Measurements from ENCODE around the gene CPLX3.

The CPLX3 gene

GRCh38 chr15:74844319-74845207 lies 18.1 kb downstream of the CPLX3 start:
- no peak for DNase-seq (ENCODE audit: low read depth in 3 of 3)

GRCh38 chr15:74845208-74845568 lies 18.8 kb downstream of the CPLX3 start:
- peak in 2 of 3 experiments; percentile 32 to 57 for DNase-seq (ENCODE audit: low read depth in 3 of 3)

DNA sequence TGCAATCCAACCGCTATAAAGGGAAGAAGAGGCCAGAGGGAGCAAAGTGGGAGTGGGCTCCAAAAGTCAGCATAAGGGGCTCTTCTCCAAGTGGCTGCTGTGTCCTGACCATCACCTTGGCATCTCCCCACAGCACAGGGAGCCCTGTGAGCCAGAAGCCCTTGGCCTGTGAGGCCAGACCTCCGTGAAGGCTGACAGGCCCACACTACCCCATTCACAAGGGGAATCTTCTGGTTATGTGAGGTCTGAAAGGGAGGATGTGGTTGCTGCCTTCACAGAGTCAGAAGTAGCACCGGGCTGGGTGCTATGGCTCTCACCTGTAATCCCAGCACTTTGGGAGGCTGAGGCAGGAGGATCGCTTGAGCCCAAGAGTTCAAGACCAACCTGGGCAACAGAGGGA lies 19.2 kb downstream of the CPLX3 start:
- no peak for DNase-seq (ENCODE audit: low read depth in 3 of 3)

- DNase-seq (ENCODE audit: low read depth in 3 of 3): no peak
Measured at GRCh38 chr15:74847432-74847831, 21.0 kb downstream of the CPLX3 start.

DNA sequence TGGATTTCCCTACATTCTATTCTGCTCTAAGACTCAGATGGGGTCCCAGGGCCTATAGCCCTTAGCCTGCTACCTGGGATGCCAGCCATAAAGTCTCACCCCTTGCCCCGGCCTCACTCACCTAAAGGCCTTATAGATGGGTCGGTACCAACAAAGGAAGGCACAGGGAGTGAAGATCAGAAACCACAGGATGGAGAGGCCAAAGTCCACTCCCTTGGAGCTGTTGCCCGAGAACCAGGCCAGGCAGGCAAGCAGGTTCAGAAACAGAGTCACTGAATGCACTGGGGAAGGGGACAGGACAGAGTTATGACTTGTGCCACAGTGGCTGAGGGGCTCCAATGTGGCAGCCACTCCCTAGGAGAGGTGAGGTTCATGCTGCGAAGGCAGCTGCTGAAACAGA lies 24.0 kb downstream of the CPLX3 start:
- no peak for DNase-seq (ENCODE audit: low read depth in 3 of 3)

DNA sequence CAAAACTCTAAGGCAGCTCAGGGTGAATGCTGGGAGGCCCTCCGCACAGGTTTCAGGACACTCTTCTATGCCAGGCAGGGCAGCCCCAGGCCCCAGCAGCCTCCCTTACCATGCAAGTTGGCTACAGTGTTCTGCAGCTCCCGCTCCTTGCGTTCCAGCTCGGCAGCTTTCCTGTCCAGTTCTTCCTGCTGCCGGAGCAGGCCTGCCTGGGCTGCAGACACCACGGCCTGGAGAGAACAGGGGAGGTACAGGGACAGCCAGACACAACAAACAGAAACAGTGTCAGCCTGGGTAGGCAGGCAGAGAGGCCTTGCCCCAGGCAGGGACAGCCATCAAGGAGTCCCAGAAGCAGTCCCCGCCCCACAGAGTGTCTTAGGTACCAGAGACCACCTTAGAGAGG lies 25.5 kb downstream of the CPLX3 start:
- DNase-seq (ENCODE audit: low read depth in 3 of 3): no peak

DNA sequence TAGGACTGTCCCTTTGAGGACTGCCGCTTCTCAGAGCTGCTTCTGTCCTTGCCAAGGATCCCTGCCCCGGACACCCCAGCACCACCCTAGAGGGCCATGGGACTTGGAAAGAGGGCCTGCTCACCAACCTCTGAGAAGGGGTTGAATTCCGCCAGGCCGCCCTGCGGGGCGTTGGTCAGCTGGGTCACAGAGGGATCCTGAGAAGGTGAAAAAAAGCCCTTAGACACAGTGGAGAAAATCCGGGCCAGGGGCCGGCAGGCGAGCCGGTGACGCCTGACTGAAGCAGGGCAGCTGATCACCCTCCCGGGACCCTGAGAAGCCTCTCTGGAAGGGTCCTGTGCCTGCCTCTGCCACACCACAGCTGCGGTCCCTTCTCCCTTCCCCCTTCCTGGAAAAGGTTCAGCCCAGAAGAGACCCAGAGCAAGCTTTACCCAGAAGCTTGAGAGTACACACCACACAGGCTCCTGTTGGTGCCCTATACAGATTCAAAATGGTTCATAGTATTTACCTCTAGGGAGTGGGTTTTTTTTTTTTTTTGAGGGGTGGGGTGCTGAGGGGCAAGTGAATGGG lies 28.1 kb downstream of the CPLX3 start:
- DNase-seq (ENCODE audit: low read depth in 3 of 3): no peak

- DNase-seq (ENCODE audit: low read depth in 3 of 3): no peak
Measured at GRCh38 chr15:74855857-74856256, 29.4 kb downstream of the CPLX3 start.

- DNase-seq (ENCODE audit: low read depth in 3 of 3): no peak
Measured at GRCh38 chr15:74856537-74856936, 30.1 kb downstream of the CPLX3 start.

DNA sequence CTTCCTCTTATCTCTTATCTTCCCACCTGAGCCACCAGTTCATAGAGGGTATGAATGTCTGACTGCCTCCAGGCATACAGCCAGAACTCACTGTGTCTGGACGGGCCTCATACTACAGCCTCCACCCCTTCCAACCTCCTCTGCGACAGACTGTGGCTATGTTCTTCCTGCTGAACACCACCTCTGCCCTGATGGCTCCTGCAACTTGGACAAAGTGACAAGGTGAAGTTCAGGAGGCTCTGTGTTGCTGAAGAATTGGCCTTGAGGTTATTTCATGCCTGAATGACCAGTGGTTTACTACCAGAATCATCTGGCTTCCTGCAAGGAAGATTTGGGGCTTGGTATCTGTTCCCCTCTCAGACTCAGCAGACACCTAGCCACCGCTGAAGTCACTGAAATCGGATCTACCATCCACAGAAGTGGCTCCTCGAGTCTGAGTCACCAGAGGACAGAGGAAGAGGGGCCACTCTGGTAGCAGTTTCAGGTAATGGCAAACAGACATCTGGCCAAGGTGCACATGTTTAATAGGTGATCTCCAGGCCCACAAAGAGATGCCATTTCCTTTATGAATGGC lies 30.7 kb downstream of the CPLX3 start:
- DNase-seq (ENCODE audit: low read depth in 3 of 3): no peak

- no peak for DNase-seq (ENCODE audit: low read depth in 3 of 3)
Measured at GRCh38 chr15:74857671-74858368, 31.4 kb downstream of the CPLX3 start.

GRCh38 chr15:74858369-74858740 lies 31.9 kb downstream of the CPLX3 start:
- DNase-seq (ENCODE audit: low read depth in 3 of 3): no peak

DNA sequence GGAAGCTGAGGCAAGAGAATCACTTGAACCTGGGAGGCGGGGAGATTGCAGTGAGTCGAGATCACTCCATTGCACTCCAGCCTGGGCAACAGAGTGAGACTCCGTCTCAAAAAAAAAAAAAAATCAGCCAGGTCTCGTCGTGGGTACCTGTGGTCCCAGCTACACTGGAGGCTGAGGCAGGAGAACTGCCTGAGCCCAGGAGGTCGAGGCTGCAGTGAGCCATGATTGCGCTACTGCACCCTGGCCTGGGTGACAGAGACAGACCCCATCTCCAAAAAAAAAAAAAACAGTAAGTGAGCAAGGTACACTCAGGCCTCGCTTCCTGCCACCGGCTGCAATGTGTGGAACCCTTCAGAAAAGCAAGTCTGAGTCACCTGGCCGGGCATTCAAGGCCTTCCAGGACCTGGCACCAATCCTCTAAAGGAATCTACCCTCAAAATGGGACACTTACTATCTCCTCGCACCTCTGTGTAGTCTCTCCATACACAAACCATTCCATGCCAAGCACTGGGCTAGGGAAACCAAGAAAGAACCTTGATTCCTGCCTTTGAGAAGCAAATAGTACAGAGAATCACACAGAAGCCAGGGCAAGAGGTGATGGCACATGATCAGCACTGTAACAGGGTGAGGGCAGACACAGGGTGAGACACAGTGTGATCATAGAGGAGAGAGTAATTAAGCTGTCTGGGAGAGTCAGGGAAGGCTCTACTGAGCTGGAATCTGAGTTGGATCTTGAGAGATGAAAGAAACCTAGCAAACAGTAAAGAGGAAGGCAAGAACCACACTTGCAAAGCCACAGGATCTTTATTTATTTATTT lies 37.0 kb downstream of the CPLX3 start:
- DNase-seq (ENCODE audit: low read depth in 3 of 3): no peak

DNA sequence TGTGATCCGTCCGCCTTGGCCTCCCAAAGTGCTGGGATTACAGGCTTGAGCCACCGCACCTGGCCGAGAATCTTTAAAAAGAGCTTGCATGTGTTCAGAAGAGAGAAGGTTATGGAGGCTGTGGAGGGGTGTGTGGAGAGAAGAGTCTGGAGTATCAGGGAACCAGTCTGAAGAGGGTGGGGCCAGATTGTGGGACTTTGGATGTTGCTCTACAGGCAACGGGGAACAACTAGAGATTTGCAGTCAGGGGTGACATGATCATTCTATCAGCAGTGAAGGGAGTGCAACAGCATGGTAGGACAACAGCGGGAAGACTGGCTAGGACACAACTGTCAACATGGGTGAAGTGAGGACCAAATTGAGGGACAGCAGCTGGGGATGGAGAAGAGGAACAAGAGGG lies 37.9 kb downstream of the CPLX3 start:
- no peak for DNase-seq (ENCODE audit: low read depth in 3 of 3)

- DNase-seq (ENCODE audit: low read depth in 3 of 3): no peak
Measured at GRCh38 chr15:74865316-74865715, 38.9 kb downstream of the CPLX3 start.

DNA sequence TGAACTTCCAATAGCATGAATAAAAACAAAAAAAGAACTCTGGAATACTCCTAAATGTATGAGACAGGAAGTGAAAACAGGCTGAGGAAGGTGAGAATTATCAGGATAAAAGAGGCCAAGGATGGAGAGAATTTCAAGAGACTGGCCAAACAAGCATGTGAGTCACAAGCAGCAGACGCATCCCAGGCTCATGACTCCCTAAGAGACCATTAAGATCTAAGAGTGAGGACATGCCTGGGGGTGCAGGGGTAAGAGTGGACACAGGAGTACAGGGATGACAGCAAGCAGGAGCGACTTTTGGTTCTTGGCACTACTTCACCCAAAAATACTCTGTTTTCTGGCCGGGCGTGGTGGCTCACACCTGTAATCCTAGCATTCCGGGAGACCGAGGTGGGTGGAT lies 39.7 kb downstream of the CPLX3 start:
- no peak for DNase-seq (ENCODE audit: low read depth in 3 of 3)

DNA sequence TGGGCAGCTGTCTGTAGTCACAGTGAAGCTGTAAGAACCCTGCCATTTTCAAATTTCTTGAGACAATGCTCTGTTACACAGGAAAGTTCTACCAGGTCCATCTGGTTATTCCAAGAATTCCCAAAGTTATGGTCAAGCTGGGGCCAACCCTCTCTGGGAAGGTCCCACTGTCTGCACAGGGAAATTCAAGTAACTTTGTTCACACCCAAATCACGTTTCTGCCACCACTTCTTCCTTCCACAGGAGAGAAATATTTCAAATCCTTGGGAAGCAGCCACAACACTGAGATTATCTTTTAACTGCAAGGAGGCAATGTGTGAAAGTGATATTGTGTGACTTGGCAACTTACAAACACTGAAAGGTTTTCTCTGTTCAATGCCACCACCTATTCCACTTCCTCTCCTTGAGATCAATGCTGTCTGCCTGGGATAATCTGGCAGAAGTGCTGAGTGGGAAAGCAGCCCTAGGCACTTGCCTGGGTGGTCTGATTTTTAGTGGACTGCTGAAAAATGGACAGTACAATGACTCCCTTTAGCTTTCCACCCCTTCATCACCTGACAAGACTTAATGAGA lies 41.1 kb downstream of the CPLX3 start:
- no peak for DNase-seq (ENCODE audit: low read depth in 3 of 3)

DNA sequence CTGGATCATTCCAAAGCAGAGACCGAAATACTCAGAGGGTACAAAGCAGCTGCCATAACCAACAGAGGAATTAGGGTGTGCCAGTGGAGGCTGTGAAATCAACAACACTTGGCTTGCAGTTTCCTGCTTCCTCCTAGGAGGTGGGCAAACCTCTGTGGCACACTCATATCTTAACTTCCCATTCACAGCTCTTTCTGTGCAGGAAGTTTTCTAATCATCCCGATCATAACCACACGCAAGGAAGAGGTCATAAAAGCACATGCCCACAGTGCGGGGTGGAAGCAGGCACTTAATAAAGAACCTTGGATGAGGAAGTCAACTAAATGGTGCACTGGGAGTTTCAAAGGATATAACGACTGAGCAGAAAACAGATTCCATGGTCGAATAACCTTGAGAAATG lies 41.6 kb downstream of the CPLX3 start:
- DNase-seq (ENCODE audit: low read depth in 3 of 3): no peak

DNA sequence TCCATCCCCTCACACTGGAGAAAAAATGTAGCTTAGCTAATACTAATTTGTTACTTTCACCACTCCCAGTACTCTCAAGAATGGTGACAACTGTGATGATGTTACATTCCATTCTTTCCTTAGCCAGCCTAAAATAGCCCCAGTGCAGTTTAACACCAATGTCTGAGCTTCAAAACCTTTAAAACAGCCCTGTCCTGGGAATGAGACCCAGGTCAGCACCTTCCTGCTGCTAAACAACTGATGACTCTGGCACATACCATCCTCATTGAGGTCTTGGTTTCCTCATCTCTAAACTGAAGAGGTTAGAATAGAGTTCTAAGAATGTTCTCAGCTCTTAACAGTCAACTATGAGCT lies 42.9 kb downstream of the CPLX3 start:
- no peak for DNase-seq (ENCODE audit: low read depth in 3 of 3)

DNA sequence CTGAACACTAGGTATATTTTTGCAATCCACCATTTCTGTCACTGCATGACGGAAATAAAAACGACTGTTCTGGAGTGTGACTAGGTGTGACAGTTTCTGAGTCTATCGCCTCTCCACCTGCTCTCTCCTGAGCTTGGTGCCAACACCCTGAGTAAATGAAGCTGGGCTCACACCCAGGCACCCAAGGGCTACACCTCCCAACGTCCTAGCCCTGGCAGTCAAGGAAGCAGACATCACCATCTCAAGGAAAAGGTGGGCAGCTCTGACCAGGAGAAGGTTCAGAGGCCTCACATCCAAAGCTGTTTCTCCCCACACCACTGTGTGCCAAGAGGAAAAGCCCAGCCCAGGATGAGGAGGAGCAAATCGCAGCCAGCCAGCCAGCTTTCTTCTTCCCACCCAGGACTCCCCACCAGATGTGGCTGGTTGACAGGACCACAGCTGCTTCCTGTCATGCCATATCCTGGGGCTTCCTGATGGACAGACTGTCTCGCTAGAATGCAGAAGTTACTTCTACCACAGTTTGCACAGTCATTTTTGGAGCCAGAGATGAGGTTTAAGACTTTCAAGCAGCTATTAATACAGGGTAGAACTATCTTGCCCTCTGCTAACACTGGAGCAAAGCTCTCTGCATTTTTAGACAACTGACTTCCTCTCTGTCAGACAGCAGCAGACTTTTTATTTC lies 43.4 kb downstream of the CPLX3 start:
- DNase-seq (ENCODE audit: low read depth in 3 of 3): peak in 1 of 3 experiments; percentile 24

Measured in stimulated activated CD4-positive, alpha-beta T cell treated with anti-CD3 and anti-CD28 coated beads, TNF-alpha, amount 100 ng/mL, for 24 hours (primary cell).